Measurements from ENCODE around the gene KCNG3. TPM values are rescaled to one million over a fixed set of nuclear protein-coding genes. Genes with fewer than 3 reads are reported as not detected.
"Not testable (repeated sequence)": the region's sequence is repeated elsewhere in the genome, so short reads cannot be mapped to it uniquely, and the experiment has no call there.

The KCNG3 gene
- total RNA-seq, 5 donors from 2014 or later (not counting 1 experiment from before 2014, with no cell fraction given), result 0.09 to 0.25 (median 0.15) TPM; not detected in 2

DNA sequence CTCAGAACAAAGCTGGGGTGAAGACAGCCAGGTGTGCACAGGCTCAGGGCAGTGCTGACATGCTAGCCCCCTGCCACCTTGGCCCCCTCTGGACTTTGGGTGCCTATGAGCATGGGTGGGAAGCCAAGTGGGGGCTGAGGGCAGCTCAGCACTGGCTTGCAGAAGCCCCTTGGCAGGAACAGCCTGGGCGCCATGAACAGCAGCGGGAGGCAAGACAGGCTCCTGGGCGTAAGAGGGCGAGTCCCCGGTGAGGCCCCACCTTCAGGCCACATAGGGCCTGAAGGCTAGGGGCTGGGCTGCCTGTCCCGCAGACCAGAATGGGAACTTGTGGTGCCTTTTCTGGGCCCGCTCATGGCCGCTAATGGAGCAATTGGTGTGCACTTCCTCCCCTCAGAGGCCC is 85.8 kb downstream of the KCNG3 start:
- ChIA-PET POLR2A (no interaction called here), CTCF (no interaction called here)
- Mint-ChIP-seq H3K4me3 (no peak overlapping the region), H3K9me3 (no peaks in the 10 kb centered on the region), H3K36me3 (no peaks in the 10 kb centered on the region), H3K4me1 (no peaks in the 10 kb centered on the region), H3K27ac (no peak overlapping the region), H3K27me3 (peaks cover 2 to 4% of the 10 kb centered on the region in 2 donors)
- Histone ChIP-seq H3K36me3 (ENCODE audit: control insufficient read depth in 2 of 2, extremely low read depth in 1 of 2, insufficient read depth in 1 of 2, low read length in 1 of 2) (no peaks in the 10 kb centered on the region), H3K4me3 (ENCODE audit: control insufficient read depth in 1 of 2, extremely low read depth in 1 of 2, low read length in 1 of 2) (no peak overlapping the region), H3K27me3 (replicated peaks in 1 of 2; ENCODE audit: control insufficient read depth in 2 of 2, extremely low read depth in 1 of 2, insufficient read depth in 2 of 2, low read length in 1 of 2) (peaks cover 0 to 21% of the 10 kb centered on the region in 2 experiments), H3K27ac (ENCODE audit: low read length) (no peak overlapping the region), H3K9me3 (no peaks in the 10 kb centered on the region), H3K4me1 (ENCODE audit: control insufficient read depth in 1 of 2, extremely low read depth in 1 of 2, insufficient read depth in 2 of 2, low read length in 2 of 2) (no peaks in the 10 kb centered on the region)
- 91% methylated on average over 8 of the region's 8 CpGs for WGBS (ENCODE audit: insufficient coverage)
- ATAC-seq (replicated peaks in 1 of 4) (no peak), DNase-seq (no peak)

DNA sequence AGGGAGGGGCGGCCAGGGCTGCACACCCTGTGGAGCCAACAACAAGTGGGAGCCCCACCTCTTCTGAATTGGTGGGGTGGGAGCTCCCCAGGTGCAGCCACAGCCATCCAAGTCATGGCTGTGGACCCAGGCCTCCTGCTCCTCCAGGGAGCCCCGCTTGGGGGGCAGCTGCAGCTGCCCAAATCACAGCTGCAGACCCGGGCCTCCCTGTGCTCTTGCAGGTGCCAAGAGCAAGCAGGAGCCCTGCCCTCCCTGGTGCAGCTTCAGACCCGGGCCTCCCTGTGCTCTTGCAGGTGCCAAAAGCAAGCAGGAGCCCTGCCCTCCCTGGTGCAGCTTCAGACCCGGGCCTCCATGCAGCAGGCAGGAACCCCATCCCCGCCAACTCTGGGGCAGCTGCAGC is 86.3 kb downstream of the KCNG3 start:
- Mint-ChIP-seq H3K36me3 (no peaks in the 10 kb centered on the region), H3K4me1 (no peaks in the 10 kb centered on the region), H3K4me3 (no peak overlapping the region), H3K27ac (no peak overlapping the region), H3K9me3 (no peaks in the 10 kb centered on the region), H3K27me3 (peaks cover 2 to 4% of the 10 kb centered on the region in 2 donors)
- H3K9me3 ChIP-seq, result no peaks in the 10 kb centered on the region
- ChIA-PET CTCF (no interaction called here), POLR2A (no interaction called here)
- no peak overlapping the region for H3K27ac ChIP-seq (ENCODE audit: low read length)
- peaks cover 0 to 21% of the 10 kb centered on the region in 2 experiments for H3K27me3 ChIP-seq (replicated peaks in 1 of 2; ENCODE audit: control insufficient read depth in 2 of 2, extremely low read depth in 1 of 2, insufficient read depth in 2 of 2, low read length in 1 of 2)
- H3K4me3 ChIP-seq (ENCODE audit: control insufficient read depth in 1 of 2, extremely low read depth in 1 of 2, low read length in 1 of 2), result no peak overlapping the region
- no peaks in the 10 kb centered on the region for H3K36me3 ChIP-seq (ENCODE audit: control insufficient read depth in 2 of 2, extremely low read depth in 1 of 2, insufficient read depth in 1 of 2, low read length in 1 of 2)
- no peaks in the 10 kb centered on the region for H3K4me1 ChIP-seq (ENCODE audit: control insufficient read depth in 1 of 2, extremely low read depth in 1 of 2, insufficient read depth in 2 of 2, low read length in 2 of 2)
- DNase-seq (no peak), ATAC-seq (replicated peaks in 1 of 4) (no peak)
- 66% methylated on average over 6 of the region's 6 CpGs for WGBS (ENCODE audit: insufficient coverage)

DNA sequence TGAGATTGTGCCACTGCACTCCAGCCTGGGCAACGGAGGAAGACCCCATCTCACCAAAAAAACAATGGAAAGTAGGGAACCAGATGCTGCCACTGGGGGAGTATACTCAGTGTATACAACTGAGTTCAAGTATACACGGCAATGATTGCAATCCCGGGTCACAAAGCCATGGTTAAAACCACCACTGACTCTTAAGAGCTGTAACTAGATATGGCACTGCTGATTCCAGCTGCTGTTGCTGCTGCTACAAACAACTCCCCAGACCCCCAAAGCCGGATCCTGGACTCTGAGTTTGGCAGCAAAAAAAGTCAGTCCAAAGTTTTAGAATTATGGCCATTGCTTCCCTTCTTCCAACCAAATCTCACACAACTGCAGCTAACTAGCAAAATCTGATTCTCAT is 89.1 kb downstream of the KCNG3 start:
- Mint-ChIP-seq H3K36me3 (no peaks in the 10 kb centered on the region), H3K27me3 (peaks cover 2% of the 10 kb centered on the region in 2 donors), H3K9me3 (no peaks in the 10 kb centered on the region), H3K4me3 (no peak overlapping the region), H3K4me1 (no peaks in the 10 kb centered on the region), H3K27ac (no peak overlapping the region)
- ATAC-seq (replicated peaks in 1 of 4) (no peak), DNase-seq (no peak)
- Histone ChIP-seq H3K4me1 (ENCODE audit: control insufficient read depth in 1 of 2, extremely low read depth in 1 of 2, insufficient read depth in 2 of 2, low read length in 2 of 2) (no peaks in the 10 kb centered on the region), H3K27ac (ENCODE audit: low read length) (no peak overlapping the region), H3K9me3 (no peaks in the 10 kb centered on the region), H3K36me3 (ENCODE audit: control insufficient read depth in 2 of 2, extremely low read depth in 1 of 2, insufficient read depth in 1 of 2, low read length in 1 of 2) (no peaks in the 10 kb centered on the region), H3K4me3 (ENCODE audit: control insufficient read depth in 1 of 2, extremely low read depth in 1 of 2, low read length in 1 of 2) (no peak overlapping the region), H3K27me3 (replicated peaks in 1 of 2; ENCODE audit: control insufficient read depth in 2 of 2, extremely low read depth in 1 of 2, insufficient read depth in 2 of 2, low read length in 1 of 2) (peaks cover 0 to 21% of the 10 kb centered on the region in 2 experiments)
- POLR2A ChIA-PET, result no interaction called here
- CTCF ChIA-PET, result no interaction called here
- 76% methylated on average over 3 of the region's 4 CpGs for WGBS (ENCODE audit: insufficient coverage)

DNA sequence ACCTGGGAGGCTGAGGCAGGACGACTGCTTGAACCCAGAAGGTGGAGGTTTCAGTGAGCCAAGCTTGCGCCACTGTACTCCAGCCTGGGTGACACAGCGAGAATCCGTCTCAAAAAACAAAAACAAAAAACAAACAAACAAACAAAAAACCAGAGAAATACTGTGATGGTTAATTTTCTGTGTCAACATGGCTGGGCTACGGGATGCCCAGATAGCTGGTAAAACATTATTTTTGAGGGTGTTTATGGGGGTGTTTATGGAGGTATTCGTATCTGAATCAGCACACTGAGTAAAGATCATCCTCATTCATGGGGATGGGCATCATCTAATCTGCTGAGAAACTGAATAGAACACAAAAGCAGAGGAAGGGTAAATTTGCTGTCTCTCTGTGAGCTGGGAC is 92.0 kb downstream of the KCNG3 start:
- H3K9me3 Mint-ChIP-seq, result no peaks in the 10 kb centered on the region
- H3K27ac Mint-ChIP-seq, result no peak overlapping the region
- Histone ChIP-seq H3K27ac (ENCODE audit: low read length) (no peak overlapping the region), H3K27me3 (replicated peaks in 1 of 2; ENCODE audit: control insufficient read depth in 2 of 2, extremely low read depth in 1 of 2, insufficient read depth in 2 of 2, low read length in 1 of 2) (no peaks in the 10 kb centered on the region), H3K4me1 (ENCODE audit: control insufficient read depth in 1 of 2, extremely low read depth in 1 of 2, insufficient read depth in 2 of 2, low read length in 2 of 2) (no peaks in the 10 kb centered on the region), H3K4me3 (ENCODE audit: control insufficient read depth in 1 of 2, extremely low read depth in 1 of 2, low read length in 1 of 2) (no peak overlapping the region), H3K9me3 (no peaks in the 10 kb centered on the region), H3K36me3 (ENCODE audit: control insufficient read depth in 2 of 2, extremely low read depth in 1 of 2, insufficient read depth in 1 of 2, low read length in 1 of 2) (no peaks in the 10 kb centered on the region)
- POLR2A ChIA-PET, result interaction anchor here in 1 of 2 donors (0.6 kb wide), 1 partner anchor 133 kb away, joined by 5 read pairs; no protein-coding TSS in a partner anchor
- no peaks in the 10 kb centered on the region for H3K4me1 Mint-ChIP-seq
- H3K36me3 Mint-ChIP-seq, result no peaks in the 10 kb centered on the region
- DNase-seq, result no peak
- H3K4me3 Mint-ChIP-seq, result no peak overlapping the region
- ATAC-seq (replicated peaks in 1 of 4), result no peak
- WGBS (ENCODE audit: insufficient coverage), result 100% methylated on average over 2 of the region's 6 CpGs
- H3K27me3 Mint-ChIP-seq, result no peaks in the 10 kb centered on the region
- CTCF ChIA-PET, result no interaction called here

DNA sequence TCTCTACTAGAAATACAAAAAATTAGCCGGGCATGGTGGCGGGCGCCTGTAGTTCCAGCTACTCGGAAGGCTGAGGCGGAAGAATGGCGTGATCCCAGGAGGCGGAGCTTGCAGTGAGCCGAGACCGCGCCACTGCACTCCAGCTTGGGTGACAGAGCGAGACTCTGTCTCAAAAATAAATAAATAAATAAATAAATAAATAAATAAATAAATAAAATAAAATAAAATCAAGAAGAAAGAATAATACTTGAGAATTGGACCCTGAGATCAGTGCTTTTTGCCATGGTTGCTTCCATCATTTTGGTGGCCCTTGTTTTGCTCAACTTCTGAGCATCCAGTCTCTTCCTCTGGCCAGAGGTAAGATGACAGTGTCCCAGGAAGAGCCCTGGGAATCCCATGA is 95.7 kb downstream of the KCNG3 start:
- H3K27me3 ChIP-seq (replicated peaks in 1 of 2; ENCODE audit: control insufficient read depth in 2 of 2, extremely low read depth in 1 of 2, insufficient read depth in 2 of 2, low read length in 1 of 2); H3K36me3 ChIP-seq (ENCODE audit: control insufficient read depth in 2 of 2, extremely low read depth in 1 of 2, insufficient read depth in 1 of 2, low read length in 1 of 2); DNase-seq; H3K4me1 Mint-ChIP-seq; H3K27ac Mint-ChIP-seq; H3K9me3 Mint-ChIP-seq; POLR2A ChIA-PET; H3K36me3 Mint-ChIP-seq; H3K27ac ChIP-seq (ENCODE audit: low read length); H3K4me1 ChIP-seq (ENCODE audit: control insufficient read depth in 1 of 2, extremely low read depth in 1 of 2, insufficient read depth in 2 of 2, low read length in 2 of 2); H3K4me3 Mint-ChIP-seq; ATAC-seq (replicated peaks in 1 of 4); H3K27me3 Mint-ChIP-seq; H3K4me3 ChIP-seq (ENCODE audit: control insufficient read depth in 1 of 2, extremely low read depth in 1 of 2, low read length in 1 of 2); H3K9me3 ChIP-seq; CTCF ChIA-PET: not testable (repeated sequence)
- WGBS (ENCODE audit: insufficient coverage), result no CpG with 5 or more reads among the region's 11 CpGs

DNA sequence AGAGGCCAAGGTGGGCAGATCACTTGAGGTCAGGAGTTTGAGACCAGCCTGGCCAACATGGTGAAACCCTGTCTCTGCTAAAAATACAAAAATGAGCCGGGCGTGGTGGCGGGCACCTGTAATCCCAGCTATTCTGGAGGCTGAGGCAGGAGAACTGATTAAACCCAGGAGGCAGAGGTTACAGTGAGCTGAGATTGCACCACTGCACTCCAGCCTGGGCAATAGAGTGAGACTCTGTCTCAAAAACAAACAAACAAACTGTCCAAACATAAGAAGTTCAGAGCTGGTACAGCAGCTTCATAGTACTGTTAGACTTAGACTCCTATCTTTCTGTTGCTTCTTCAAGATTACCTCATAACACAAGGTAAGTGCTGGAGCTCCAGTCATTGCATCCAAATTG is 100.5 kb downstream of the KCNG3 start:
- ATAC-seq (replicated peaks in 1 of 4); H3K4me3 Mint-ChIP-seq; H3K27ac Mint-ChIP-seq; H3K36me3 ChIP-seq (ENCODE audit: control insufficient read depth in 2 of 2, extremely low read depth in 1 of 2, insufficient read depth in 1 of 2, low read length in 1 of 2); H3K9me3 ChIP-seq; H3K27ac ChIP-seq (ENCODE audit: low read length); H3K27me3 ChIP-seq (replicated peaks in 1 of 2; ENCODE audit: control insufficient read depth in 2 of 2, extremely low read depth in 1 of 2, insufficient read depth in 2 of 2, low read length in 1 of 2); H3K4me1 ChIP-seq (ENCODE audit: control insufficient read depth in 1 of 2, extremely low read depth in 1 of 2, insufficient read depth in 2 of 2, low read length in 2 of 2); CTCF ChIA-PET; POLR2A ChIA-PET; H3K27me3 Mint-ChIP-seq; H3K36me3 Mint-ChIP-seq; DNase-seq; H3K9me3 Mint-ChIP-seq; H3K4me1 Mint-ChIP-seq; H3K4me3 ChIP-seq (ENCODE audit: control insufficient read depth in 1 of 2, extremely low read depth in 1 of 2, low read length in 1 of 2): not testable (repeated sequence)
- 100% methylated on average over 3 of the region's 3 CpGs for WGBS (ENCODE audit: insufficient coverage)

DNA sequence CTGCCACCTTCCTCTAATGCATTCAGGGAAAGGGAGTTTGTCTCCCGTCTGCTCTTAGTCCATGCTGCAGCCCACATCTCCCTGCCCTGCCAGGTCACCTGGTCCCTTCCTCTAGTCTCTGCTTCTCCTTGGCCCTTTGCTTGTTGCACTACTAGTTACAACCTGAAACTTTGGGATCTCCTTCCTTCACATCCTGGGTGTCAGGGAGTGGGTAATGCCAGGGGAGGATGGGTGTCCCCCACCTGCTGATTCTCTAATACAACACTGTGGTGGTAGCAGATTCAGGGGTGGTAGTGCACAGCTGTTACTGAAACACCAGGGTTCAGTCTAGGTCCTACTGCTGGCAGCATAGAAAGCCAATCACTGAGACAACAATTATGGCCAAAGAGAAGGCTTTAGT is 101.6 kb downstream of the KCNG3 start:
- no peaks in the 10 kb centered on the region for H3K4me1 Mint-ChIP-seq
- no peak overlapping the region for H3K4me3 ChIP-seq (ENCODE audit: control insufficient read depth in 1 of 2, extremely low read depth in 1 of 2, low read length in 1 of 2)
- H3K9me3 Mint-ChIP-seq, result no peaks in the 10 kb centered on the region
- no peak overlapping the region for H3K4me3 Mint-ChIP-seq
- no peaks in the 10 kb centered on the region for H3K27me3 Mint-ChIP-seq
- no peaks in the 10 kb centered on the region for H3K36me3 Mint-ChIP-seq
- no peaks in the 10 kb centered on the region for H3K9me3 ChIP-seq
- no peaks in the 10 kb centered on the region for H3K27me3 ChIP-seq (replicated peaks in 1 of 2; ENCODE audit: control insufficient read depth in 2 of 2, extremely low read depth in 1 of 2, insufficient read depth in 2 of 2, low read length in 1 of 2)
- WGBS (ENCODE audit: insufficient coverage), result 80% methylated on average over 1 of the region's 1 CpG
- H3K36me3 ChIP-seq (ENCODE audit: control insufficient read depth in 2 of 2, extremely low read depth in 1 of 2, insufficient read depth in 1 of 2, low read length in 1 of 2), result no peaks in the 10 kb centered on the region
- H3K27ac Mint-ChIP-seq, result no peak overlapping the region
- CTCF ChIA-PET, result interaction anchor here in 1 of 2 donors (0.6 kb wide), 1 partner anchor 48 kb away, joined by 3 read pairs; no protein-coding TSS in a partner anchor
- H3K27ac ChIP-seq (ENCODE audit: low read length), result no peak overlapping the region
- no peak for DNase-seq
- ATAC-seq (replicated peaks in 1 of 4), result no peak
- no peaks in the 10 kb centered on the region for H3K4me1 ChIP-seq (ENCODE audit: control insufficient read depth in 1 of 2, extremely low read depth in 1 of 2, insufficient read depth in 2 of 2, low read length in 2 of 2)
- POLR2A ChIA-PET, result interaction anchor here in 1 of 2 donors (0.6 kb wide), 1 partner anchor 135 kb away, joined by 9 read pairs; no protein-coding TSS in a partner anchor

Data from T-cell (primary cell).